NCI-H510A treated with DMSO at 0.1 percent for 48 hours (cell line): ENCODE results near the gene INAFM2.
A peak's percentile ranks its signal among the peaks of the same experiment; 100 is the strongest.

Source experiments
- DNase-seq: peaks from one replicate; lab custom pipeline; 2025; lab: John Stamatoyannopoulos, UW

INAFM2 gene

GRCh38 chr15:40306908-40307307 lies 16.6 kb upstream of the INAFM2 start:
- DNase-seq, result no peak

- peak; percentile 42 for DNase-seq
Observed at GRCh38 chr15:40307421-40308211, 15.9 kb upstream of the INAFM2 start, which contains the start of gene PLCB2. PLCB2 (minus strand) TSS chr15:40307935; CDS start chr15:40307672, 263 bp downstream.

- DNase-seq, result no peak
Observed at GRCh38 chr15:40309344-40309862, 14.1 kb upstream of the INAFM2 start.

- DNase-seq, result peak; percentile 9
Observed at GRCh38 chr15:40310001-40310959, 13.2 kb upstream of the INAFM2 start.

GRCh38 chr15:40310993-40311392 lies 12.5 kb upstream of the INAFM2 start:
- no peak for DNase-seq

- no peak for DNase-seq
Observed at GRCh38 chr15:40312370-40313158, 10.9 kb upstream of the INAFM2 start.

GRCh38 chr15:40313531-40314398 lies 9.7 kb upstream of the INAFM2 start:
- DNase-seq, result peak; percentile 48

GRCh38 chr15:40314723-40315276 lies 8.7 kb upstream of the INAFM2 start:
- DNase-seq, result no peak

GRCh38 chr15:40316931-40317330 lies 6.6 kb upstream of the INAFM2 start:
- no peak for DNase-seq

- DNase-seq, result no peak
Observed at GRCh38 chr15:40317580-40317979, 5.9 kb upstream of the INAFM2 start.

GRCh38 chr15:40320409-40320808 lies 3.1 kb upstream of the INAFM2 start:
- DNase-seq, result no peak

GRCh38 chr15:40320931-40321371 lies 2.5 kb upstream of the INAFM2 start:
- peak; percentile 45 for DNase-seq

GRCh38 chr15:40322531-40323238 lies 807 bp upstream of the INAFM2 start:
- DNase-seq, result no peak

GRCh38 chr15:40323953-40324937 lies 753 bp downstream of the INAFM2 start:
- no peak for DNase-seq

- DNase-seq, result no peak
Observed at GRCh38 chr15:40325188-40325587, 1.7 kb downstream of the INAFM2 start.

GRCh38 chr15:40325700-40326099 lies 2.2 kb downstream of the INAFM2 start:
- DNase-seq, result no peak

GRCh38 chr15:40327457-40327856 lies 4.0 kb downstream of the INAFM2 start:
- DNase-seq, result no peak

GRCh38 chr15:40328176-40328575 lies 4.7 kb downstream of the INAFM2 start:
- DNase-seq, result no peak
